Measurements from ENCODE around the gene VSTM2L.
"Not testable (repeated sequence)": the region's sequence is repeated elsewhere in the genome, so short reads cannot be mapped to it uniquely, and the experiment has no call there.

DNA sequence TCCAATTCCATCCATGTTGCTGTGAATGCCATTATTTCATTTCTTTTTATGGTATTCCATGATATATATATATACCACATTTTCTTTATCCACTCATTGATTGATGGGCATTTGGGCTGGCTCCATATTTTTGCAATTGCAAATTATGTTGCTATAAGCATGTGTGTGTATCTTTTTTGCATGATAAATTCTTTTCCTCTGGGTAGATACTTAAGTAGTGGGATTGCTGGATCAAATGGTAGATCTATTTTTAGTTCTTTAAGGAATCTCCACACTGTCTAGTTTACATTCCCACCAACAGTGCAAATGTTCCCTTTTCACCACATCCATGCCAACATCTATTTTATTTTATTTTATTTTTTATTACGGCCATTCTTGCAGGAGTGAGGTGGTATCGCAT lies 60.6 kb downstream of the VSTM2L start:
- not testable (repeated sequence) for TF ChIP-seq SNAI2, ZFP30, ZNF70 (CRISPR knock-in tag; IDR thresholded peaks at IDR 0.05)
- TF ChIP-seq, protein P1, sequence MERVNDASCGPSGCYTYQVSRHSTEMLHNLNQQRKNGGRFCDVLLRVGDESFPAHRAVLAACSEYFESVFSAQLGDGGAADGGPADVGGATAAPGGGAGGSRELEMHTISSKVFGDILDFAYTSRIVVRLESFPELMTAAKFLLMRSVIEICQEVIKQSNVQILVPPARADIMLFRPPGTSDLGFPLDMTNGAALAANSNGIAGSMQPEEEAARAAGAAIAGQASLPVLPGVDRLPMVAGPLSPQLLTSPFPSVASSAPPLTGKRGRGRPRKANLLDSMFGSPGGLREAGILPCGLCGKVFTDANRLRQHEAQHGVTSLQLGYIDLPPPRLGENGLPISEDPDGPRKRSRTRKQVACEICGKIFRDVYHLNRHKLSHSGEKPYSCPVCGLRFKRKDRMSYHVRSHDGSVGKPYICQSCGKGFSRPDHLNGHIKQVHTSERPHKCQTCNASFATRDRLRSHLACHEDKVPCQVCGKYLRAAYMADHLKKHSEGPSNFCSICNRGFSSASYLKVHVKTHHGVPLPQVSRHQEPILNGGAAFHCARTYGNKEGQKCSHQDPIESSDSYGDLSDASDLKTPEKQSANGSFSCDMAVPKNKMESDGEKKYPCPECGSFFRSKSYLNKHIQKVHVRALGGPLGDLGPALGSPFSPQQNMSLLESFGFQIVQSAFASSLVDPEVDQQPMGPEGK (CRISPR knock-in tag; IDR thresholded peaks at IDR 0.05; ENCODE audit: borderline replicate concordance): not testable (repeated sequence)
